Sigmoid colon (tissue), 7 donors: ENCODE results near the gene DNM2. TPM values are rescaled to one million over a fixed set of nuclear protein-coding genes. Genes with fewer than 3 reads are reported as not detected.
"Not testable (repeated sequence)": the region's sequence is repeated elsewhere in the genome, so short reads cannot be mapped to it uniquely, and the experiment has no call there.

Experiments
- DNase-seq: peaks from one replicate; pipeline ENCODE4 v3.0.0-alpha.2; 2019
- H3K27ac ChIP-seq, 4 donors: fragments of 200-600 bp; sonication (generic); one replicate each; pipeline ENCODE4 v1.5.1; 2016 to 2019; ENCODE audit warnings: mild to moderate bottlenecking in 1 of 4
- H3K27me3 ChIP-seq, 3 donors: fragments of 200-600 bp; sonication (generic); one replicate each; pipeline ENCODE4 v1.5.1; 2019; ENCODE audit warnings: mild to moderate bottlenecking in 1 of 3
- H3K36me3 ChIP-seq, 4 donors: fragments of 200-600 bp; sonication (generic); one replicate each; pipeline ENCODE4 v1.5.1; 2016 to 2019
- H3K4me1 ChIP-seq, 4 donors: fragments of 200-600 bp; sonication (generic); one replicate each; pipeline ENCODE4 v1.5.1; 2017 to 2019
- H3K4me3 ChIP-seq, 4 donors: fragments of 200-600 bp; sonication (generic); one replicate each; pipeline ENCODE4 v1.5.1; 2017 to 2019; ENCODE audit warnings: mild to moderate bottlenecking in 2 of 4, moderate library complexity in 1 of 4
- H3K9me3 ChIP-seq, 4 donors: fragments of 200-600 bp in 3 of 4; sonication (generic) in 3 of 4; one replicate each; pipeline versions ENCODE4 v1.5.1 to v1.6.1; 2013 to 2019
- CTCF ChIP-seq, 4 experiments: fragments of 450-650 bp in 3 of 4; fragments of 200-600 bp in 1 of 4; IDR thresholded peaks; one replicate each; pipeline ENCODE4 v1.5.1; 2016 to 2019; ENCODE audit warnings: antibody characterized with exemption in 4 of 4, mild to moderate bottlenecking in 3 of 4, moderate library complexity in 2 of 4
- EP300 ChIP-seq, 4 donors: sonication (generic); formaldehyde crosslinking; IDR thresholded peaks; one replicate each; pipeline ENCODE4 v1.6.1; 2017; ENCODE audit warnings: antibody characterized with exemption in 4 of 4
- POLR2A ChIP-seq, 2 donors: fragments of 450-650 bp; IDR thresholded peaks; one replicate each; pipeline ENCODE4 v1.6.1; 2016; ENCODE audit warnings: antibody characterized with exemption in 2 of 2, mild to moderate bottlenecking in 2 of 2, moderate library complexity in 2 of 2
- POLR2AphosphoS5 ChIP-seq, 4 donors: sonication (generic); formaldehyde crosslinking; IDR thresholded peaks; one replicate each; pipeline ENCODE4 v1.6.1; 2017; ENCODE audit warnings: antibody characterized with exemption in 4 of 4
- WGBS, 2 donors: extraction: QIAGEN DNeasy Blood & Tissue Kit; methylation state at CpG; one replicate each; pipeline ENCODE4 v1.1.7; 2013; 5-methylcytosine and 5-hydroxymethylcytosine counted together
- intact Hi-C: fragments of 100-400 bp; cut with DNase I; formaldehyde crosslinking; loops from one replicate; pipeline ENCODE4 v1.15.1; 2023
- polyA plus RNA-seq, 3 donors: library from polyadenylated mRNA; stranded (reverse); fragments of 200-250 nt; gene quantifications; one replicate each; pipeline ENCODE4 v1.2.3, GENCODE V29; 2013
- total RNA-seq, 4 donors: library from RNA; depleted of rRNA; stranded (reverse); fragments of >200 nt; gene quantifications; one replicate each; pipeline ENCODE4 v1.1.0, GENCODE V29; 2016
- donor health status: healthy with polysubstance abuse.
- donor health status: Bipolar disorder and iron deficiency.
- donor health status: healthy.

DNM2 gene
- total and polyA plus RNA-seq, 7 donors, result 53.2 to 326 (median 96.7) TPM

DNA sequence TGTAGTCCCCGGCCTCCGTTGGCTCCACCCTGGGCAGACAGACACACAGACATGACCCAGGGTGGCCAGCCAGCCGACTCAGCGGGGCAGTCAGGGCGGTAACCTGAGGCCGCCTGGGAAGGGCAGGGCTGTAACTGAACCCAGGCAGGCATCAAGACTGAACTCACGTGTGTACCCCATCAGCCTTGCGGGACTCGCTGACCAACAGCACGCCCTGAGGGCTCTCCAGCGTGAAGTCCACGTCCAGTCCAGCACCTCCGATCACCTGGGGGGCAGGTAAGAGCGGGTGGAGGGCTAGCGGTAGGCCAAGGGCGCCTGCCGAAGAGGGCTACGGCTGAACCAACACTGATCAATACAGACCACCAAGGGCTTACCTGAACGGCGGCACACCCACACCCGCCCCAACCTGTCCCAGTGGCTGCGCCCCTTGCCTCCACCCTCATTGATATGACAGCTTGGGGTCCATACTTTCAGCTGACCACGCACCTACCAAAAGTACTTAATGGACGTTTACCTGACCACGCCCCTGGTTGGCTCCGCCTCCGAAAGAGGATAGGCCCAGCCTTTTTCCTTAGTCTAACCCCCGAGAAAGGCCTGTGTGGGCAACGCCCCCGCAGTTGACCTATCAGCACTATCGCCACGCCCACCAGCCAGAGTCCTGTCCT is 117.3 kb downstream of the DNM2 start:
- Histone ChIP-seq H3K27ac (peak overlapping the region; percentile 95 to 99 (median 97)), H3K9me3 (peaks cover 0 to 4% (median 0%) of the 10 kb centered on the region in 4 donors), H3K4me1 (peaks cover 0 to 11% (median 6%) of the 10 kb centered on the region in 4 donors), H3K36me3 (peaks cover 0 to 37% (median 13%) of the 10 kb centered on the region in 4 donors), H3K4me3 (peak overlapping the region; percentile 53 to 76 (median 62)), H3K27me3 (no peaks in the 10 kb centered on the region)
- no peak for TF ChIP-seq POLR2A (IDR thresholded peaks at IDR 0.05)
- TF ChIP-seq CTCF (IDR thresholded peaks at IDR 0.05), result no peak
- TF ChIP-seq POLR2AphosphoS5 (IDR thresholded peaks at IDR 0.05), result no peak
- TF ChIP-seq EP300 (IDR thresholded peaks at IDR 0.05), result no peak
- WGBS, 2 donors, result 47 to 57% methylated on average over 32 of the region's 32 CpGs
- intact Hi-C loops, result loop anchor here (10.0 kb wide), 1 partner anchor 120 kb away; the partner anchor contains the start of gene DNM2
- peak; percentile 81 for DNase-seq

DNA sequence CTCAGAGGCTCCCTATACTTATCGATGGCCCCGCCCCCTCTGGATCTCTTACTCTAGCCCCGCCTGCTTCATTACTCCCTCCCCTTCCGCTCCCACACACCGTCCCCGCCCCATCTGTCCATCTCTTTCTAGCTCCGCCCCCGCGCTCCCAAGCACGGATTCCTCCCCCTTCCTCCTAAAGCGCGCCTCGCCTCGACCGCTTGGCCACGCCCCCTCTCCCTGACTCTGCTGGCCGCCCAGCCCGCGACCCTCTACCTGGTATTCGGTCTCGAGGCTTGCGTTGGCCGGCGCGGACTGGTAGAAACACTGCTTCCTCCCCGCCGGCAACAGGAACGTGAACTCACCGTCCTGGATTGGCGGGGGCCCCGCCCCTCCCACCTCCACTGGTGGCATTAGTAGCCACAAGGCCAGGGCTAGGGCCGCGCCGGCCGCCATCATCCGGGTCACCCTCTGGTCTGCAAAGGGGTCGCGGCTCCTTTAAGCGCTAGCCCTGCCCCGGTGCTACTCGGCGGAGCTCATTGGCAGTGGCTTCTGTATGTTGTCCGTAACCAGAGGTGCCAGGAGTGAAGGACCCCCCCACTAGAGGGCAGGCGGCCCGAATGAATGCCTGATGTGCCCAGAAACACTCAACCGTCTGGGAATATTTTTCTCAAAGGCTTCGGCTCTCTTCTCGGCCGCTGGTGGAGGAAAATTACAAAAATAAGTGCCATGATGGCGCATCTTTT is 118.0 kb downstream of the DNM2 start, which contains the start of gene TMED1:
TSS of gene TMED1 (minus strand) at position 459 of the 725 bp plus-strand sequence. CDS start at position 438, 21 bp downstream.
- H3K27ac ChIP-seq, result peak within 1 kb of the TSS; percentile 95 to 99 (median 97)
- peaks cover 0 to 30% (median 10%) of the 10 kb centered on the region in 4 donors for H3K36me3 ChIP-seq
- peak; percentile 100 for DNase-seq
- intact Hi-C loops, result loop anchor here (2.0 to 10.0 kb wide), 3 partner anchors 27 to 121 kb away; partner anchors contain the start of genes CARM1 and DNM2
- peak within 1 kb of the TSS; percentile 53 to 76 (median 62) for H3K4me3 ChIP-seq
- 0 to 1% methylated on average over 50 of the region's 50 CpGs for WGBS, 2 donors
- TF ChIP-seq POLR2AphosphoS5 (IDR thresholded peaks at IDR 0.05) (peak in 3 of 4 donors; percentile 51 to 68 (median 57)), EP300 (IDR thresholded peaks at IDR 0.05) (no peak), POLR2A (IDR thresholded peaks at IDR 0.05) (peak in 1 of 2 donors; percentile 37), CTCF (IDR thresholded peaks at IDR 0.05) (peak; percentile 25 to 65 (median 31))
- H3K4me1 ChIP-seq, result peaks cover 0 to 11% (median 6%) of the 10 kb centered on the region in 4 donors
- H3K27me3 ChIP-seq, result no peaks in the 10 kb centered on the region
- H3K9me3 ChIP-seq, result peaks cover 0 to 4% (median 0%) of the 10 kb centered on the region in 4 donors

GRCh38 chr19:10836479-10837330 is 118.8 kb downstream of the DNM2 start:
- peak overlapping the region; percentile 53 to 76 (median 62) for H3K4me3 ChIP-seq
- TF ChIP-seq EP300 (IDR thresholded peaks at IDR 0.05), result peak in 2 of 4 donors; percentile 10 to 84
- peak; percentile 1 to 71 (median 31) for TF ChIP-seq POLR2AphosphoS5 (IDR thresholded peaks at IDR 0.05)
- no peak for TF ChIP-seq CTCF (IDR thresholded peaks at IDR 0.05)
- no peak for TF ChIP-seq POLR2A (IDR thresholded peaks at IDR 0.05)
- intact Hi-C loops, result loop anchor here (2.0 to 10.0 kb wide), 3 partner anchors 26 to 122 kb away; partner anchors contain the start of genes CARM1 and DNM2
- H3K4me1 ChIP-seq, result peaks cover 0 to 11% (median 6%) of the 10 kb centered on the region in 4 donors
- DNase-seq, result peak; percentile 94
- H3K27ac ChIP-seq, result peak overlapping the region; percentile 95 to 99 (median 97)
- 34 to 37% methylated on average over 38 of the region's 38 CpGs for WGBS, 2 donors
- H3K36me3 ChIP-seq, result peaks cover 0 to 23% (median 6%) of the 10 kb centered on the region in 4 donors
- peaks cover 0 to 4% (median 0%) of the 10 kb centered on the region in 4 donors for H3K9me3 ChIP-seq
- H3K27me3 ChIP-seq, result no peaks in the 10 kb centered on the region

GRCh38 chr19:10837649-10838048 is 119.8 kb downstream of the DNM2 start:
- intact Hi-C loops, result loop anchor here (2.0 to 10.0 kb wide), 3 partner anchors 25 to 123 kb away; partner anchors contain the start of genes CARM1 and DNM2
- WGBS, 2 donors, result 95 to 96% methylated on average over 7 of the region's 7 CpGs
- H3K27me3 ChIP-seq, H3K27ac ChIP-seq, H3K9me3 ChIP-seq, H3K4me3 ChIP-seq, DNase-seq: not testable (repeated sequence)
- Histone ChIP-seq H3K4me1 (peaks cover 0 to 11% (median 6%) of the 10 kb centered on the region in 4 donors), H3K36me3 (peaks cover 0 to 13% (median 4%) of the 10 kb centered on the region in 4 donors)
